HS-27A (cell line): ENCODE measurements around the gene TRIM45.
A peak's percentile ranks its signal among the peaks of the same experiment; 100 is the strongest.

Experiments used
- DNase-seq: peaks from one replicate; pipeline ENCODE4 v3.0.0-alpha.2; 2012; ENCODE audit warnings: low read depth, missing footprints

The TRIM45 gene

GRCh38 chr1:117098287-117098890 lies 23.2 kb downstream of the TRIM45 start:
- no peak for DNase-seq

- DNase-seq: no peak
These were observed 24.1 kb downstream of the TRIM45 start for GRCh38 chr1:117097443-117097842.

GRCh38 chr1:117096951-117097408 lies 24.6 kb downstream of the TRIM45 start:
- DNase-seq: no peak

- DNase-seq: no peak
These were observed 26.5 kb downstream of the TRIM45 start for GRCh38 chr1:117094841-117095604.

DNA sequence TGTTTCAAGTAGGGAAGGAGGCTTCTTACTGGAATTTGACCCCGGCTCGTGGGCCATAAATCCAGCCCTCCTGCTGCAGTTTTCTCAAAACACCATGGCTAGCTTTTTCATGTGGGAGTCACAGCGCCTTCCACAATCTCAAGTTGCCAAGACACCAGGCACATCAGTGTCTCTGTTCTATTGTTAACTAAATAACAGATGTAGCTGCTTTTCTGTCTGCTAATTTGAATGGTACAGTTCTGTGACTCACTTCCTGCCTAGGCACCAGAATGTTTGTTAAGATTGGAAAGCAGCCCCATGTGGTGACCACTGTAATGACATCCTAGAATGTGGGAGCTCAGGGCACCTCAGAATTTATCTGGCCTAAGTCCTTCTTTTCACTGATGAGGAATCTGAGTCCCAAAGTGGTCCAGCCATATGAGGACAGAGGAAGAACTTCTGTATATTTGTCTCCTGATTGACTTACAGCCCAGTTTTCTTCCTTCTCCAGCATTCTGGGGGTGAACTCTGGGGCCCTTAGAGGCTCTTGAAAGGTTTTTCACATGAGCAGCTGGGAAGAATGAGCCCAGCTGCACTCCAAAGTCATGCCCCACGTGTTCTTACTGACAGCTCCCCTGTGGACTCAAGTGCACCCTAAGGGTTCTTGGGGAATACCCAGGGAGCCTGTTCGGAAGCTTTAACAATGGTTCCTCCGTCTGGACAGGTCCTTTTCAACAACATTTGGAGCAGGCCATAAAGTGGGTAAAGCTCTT lies 27.5 kb downstream of the TRIM45 start:
- DNase-seq: no peak

GRCh38 chr1:117093091-117093534 lies 28.4 kb downstream of the TRIM45 start:
- DNase-seq: peak; percentile 86

DNA sequence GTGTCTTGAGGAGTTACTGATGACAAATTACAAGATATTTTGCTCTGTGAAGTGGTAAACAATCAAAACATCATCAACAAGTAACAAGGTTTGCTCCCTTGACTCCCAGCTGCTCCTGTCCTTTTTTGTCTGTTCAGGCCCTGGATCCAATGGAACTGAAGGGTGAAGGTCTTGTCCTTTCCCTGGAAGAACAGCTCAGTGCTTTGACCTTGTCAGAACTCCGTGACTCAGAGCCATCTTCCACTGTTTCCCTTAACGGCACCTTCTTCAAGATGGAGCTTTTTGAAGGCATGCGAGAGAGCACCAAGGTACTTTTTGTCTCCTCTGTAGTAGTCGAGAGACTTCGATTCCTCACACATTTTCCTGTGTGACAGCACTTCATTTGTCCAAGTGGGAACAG lies 29.0 kb downstream of the TRIM45 start:
- DNase-seq: no peak

DNA sequence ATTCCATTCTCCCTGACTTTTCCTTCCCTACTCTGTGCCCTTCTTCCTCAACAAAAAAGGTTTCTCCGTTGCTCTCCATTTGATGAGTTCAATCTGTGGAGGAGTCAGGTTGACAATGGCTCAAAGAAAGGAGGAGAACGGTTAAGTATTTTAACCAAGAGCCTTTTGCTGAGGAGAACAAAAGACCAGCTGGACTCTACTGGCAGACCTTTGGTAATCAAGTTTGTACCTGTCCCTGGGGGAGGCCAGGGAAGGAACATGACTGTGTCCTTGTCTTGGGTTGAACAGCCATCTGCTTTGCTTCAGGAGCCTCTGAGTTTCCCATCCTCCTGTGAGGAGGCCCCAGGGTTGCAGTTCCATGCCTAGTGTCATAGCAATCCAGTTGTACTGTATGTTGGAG lies 31.6 kb downstream of the TRIM45 start:
- DNase-seq: no peak

- DNase-seq: no peak
These were observed 33.9 kb downstream of the TRIM45 start for GRCh38 chr1:117087686-117088085.

- no peak for DNase-seq
These were observed 37.3 kb downstream of the TRIM45 start for GRCh38 chr1:117084231-117084630.

DNA sequence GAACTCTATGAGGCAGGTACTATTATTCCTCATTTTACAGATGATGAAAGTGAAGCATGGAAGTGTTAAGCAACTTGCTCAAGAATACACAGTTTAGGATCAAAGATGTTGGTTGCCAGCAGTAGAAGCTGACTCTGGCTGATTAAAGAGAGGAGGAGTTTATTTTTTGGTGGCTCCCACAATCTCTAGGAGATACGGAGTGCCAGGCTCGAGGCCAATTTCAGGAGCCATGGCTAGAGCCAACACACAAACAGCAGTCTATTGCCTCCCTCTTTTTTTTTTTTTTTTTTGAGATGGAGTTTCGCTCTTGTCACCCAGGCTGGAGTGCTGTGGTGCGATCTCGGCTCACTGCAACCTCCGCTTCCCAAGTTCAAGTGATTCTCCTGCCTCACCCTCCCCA lies 41.8 kb downstream of the TRIM45 start:
- no peak for DNase-seq

- no peak for DNase-seq
These were observed 44.3 kb downstream of the TRIM45 start for GRCh38 chr1:117077267-117077666.

- DNase-seq: no peak
These were observed 44.9 kb downstream of the TRIM45 start for GRCh38 chr1:117076648-117077047.

GRCh38 chr1:117070124-117070523 lies 51.4 kb downstream of the TRIM45 start:
- no peak for DNase-seq

DNA sequence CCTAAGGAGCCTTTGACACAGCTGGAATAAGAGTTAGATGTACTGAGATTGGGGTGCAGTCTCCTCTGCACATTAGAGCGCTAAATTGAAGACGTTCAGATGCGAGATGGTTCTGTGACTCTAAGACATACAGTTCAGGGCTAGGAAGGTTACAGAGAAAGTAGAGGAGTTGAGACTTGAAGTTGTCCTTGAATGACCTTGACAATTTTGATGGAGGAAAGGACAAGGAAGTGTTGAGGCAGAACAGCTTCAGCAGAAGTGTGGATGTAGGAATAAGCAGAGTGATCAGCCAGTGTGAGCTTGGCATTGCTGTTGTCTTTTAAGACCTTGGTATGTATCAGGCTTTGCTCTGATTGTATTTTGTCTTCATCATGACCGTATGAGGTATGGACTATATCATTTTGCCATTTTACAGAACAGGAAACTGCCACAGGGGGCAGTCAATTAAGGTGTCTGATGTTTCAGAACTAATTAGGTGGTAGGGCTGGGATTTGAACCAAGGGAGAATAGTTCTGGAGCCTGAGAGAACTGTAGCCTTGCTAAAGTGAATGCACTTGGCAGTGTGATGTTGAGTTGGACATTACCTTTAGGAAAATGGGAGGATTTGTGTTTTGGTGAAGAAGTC lies 52.2 kb downstream of the TRIM45 start:
- DNase-seq: no peak

DNA sequence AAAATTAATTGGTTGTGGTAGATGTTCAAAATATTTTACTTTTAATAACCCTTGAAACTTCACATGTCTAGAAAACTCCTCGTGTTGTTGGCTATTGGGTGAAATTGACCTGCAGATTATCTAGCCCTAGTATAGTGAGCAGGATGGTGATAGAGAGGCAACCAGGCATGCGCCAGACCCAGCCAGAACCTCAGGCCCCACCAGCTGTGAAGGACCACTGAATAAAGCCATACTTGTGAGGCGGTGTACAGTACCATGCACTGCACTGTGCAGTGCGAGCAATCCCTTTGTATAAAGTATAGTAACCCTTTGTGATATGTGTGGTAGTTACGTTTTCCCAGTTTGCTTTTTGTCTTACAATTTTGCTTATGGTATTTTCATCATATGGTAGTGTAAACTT lies 53.0 kb downstream of the TRIM45 start:
- DNase-seq: no peak

DNA sequence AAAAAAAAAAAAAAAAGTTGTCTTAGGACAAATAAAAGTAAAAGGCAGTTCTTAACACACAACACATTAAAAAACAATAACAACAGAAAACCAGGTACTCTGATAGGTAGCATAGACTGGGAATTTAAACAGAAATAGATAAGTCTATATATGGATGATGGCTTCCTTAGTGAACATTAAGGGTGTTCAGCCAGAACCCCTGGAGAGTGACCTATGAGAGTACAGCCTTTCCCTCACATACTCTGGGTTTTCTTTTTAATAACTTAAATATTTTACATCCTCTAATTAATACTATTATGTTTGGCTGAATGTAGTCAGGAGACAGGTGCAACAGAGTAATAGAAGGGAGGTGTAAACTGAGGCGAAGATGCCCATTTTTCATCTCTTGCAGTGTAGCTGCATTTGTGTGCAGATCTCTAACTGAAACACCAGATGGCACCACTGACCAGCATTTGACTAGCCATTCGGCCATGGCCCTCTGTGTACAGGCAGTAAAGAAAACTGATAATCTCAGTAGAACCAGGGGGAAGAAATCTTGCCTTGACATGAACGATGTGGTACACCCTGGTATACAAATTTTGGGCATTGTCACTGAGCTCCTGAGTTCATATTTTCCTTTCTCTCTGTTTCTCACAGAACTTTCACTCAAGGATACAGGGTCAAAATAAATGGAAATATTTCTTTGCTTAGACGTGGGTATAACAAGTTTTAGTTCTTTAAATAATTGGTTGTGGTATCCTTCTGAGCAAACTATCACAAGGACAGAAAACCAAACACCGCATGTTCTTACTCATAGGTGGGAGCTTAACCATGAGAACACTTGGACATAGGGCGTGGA lies 53.8 kb downstream of the TRIM45 start:
- DNase-seq: no peak

DNA sequence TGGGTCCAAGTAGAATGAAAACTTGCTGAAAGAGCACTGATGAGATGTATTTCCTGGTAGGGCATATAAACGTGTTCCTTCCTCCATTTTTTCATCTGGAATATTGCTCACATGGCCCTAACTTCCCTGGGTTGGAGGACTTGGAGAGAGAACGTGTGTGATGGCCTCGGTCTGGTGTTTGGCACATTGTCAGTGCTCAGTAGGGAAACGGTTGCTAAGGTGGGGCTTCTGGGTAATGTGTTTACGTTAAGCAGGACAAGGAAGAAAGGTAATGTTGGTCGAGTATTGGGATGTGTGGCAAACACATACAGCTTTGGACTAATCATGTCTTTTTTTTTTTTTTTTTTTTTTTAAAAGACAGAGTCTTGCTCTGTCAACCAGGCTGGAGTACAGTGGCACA lies 55.2 kb downstream of the TRIM45 start:
- DNase-seq: no peak

GRCh38 chr1:117061986-117062415 lies 59.5 kb downstream of the TRIM45 start:
- DNase-seq: no peak
